Loucy (cell line): Measurements from ENCODE around the gene TPST2.

Experiments
- H2AFZ ChIP-seq: fragments of 200-600 bp; sonication (generic); 2 replicates; pipeline ENCODE4 v1.6.0; 2016; ENCODE audit warnings: antibody characterized with exemption, mild to moderate bottlenecking, low read length, moderate library complexity
- H3F3A ChIP-seq: fragments of 200-600 bp; 2 replicates; pipeline ENCODE4 v1.6.0; 2016; ENCODE audit warnings: antibody characterized with exemption, low read depth, mild to moderate bottlenecking
- H3K27me3 ChIP-seq: fragments of 200-600 bp; sonication (generic); 2 replicates; pipeline ENCODE4 v1.6.1; 2014; ENCODE audit warnings: low read length, mild to moderate bottlenecking; ENCODE audit not compliant: insufficient read depth, poor library complexity, severe bottlenecking
- H3K36me3 ChIP-seq: fragments of 200-600 bp; sonication (generic); 2 replicates; pipeline ENCODE4 v1.6.1; 2016; ENCODE audit warnings: low read length; ENCODE audit not compliant: insufficient read depth
- H3K4me1 ChIP-seq: fragments of 200-600 bp; sonication (generic); 2 replicates; pipeline ENCODE4 v1.5.1; 2014; ENCODE audit warnings: low read length, mild to moderate bottlenecking; ENCODE audit not compliant: insufficient read depth, poor library complexity, severe bottlenecking
- H3K4me2 ChIP-seq: fragments of 200-600 bp; sonication (generic); 2 replicates; pipeline ENCODE4 v1.6.0; 2014; ENCODE audit warnings: antibody characterized with exemption, low read length, low read depth, mild to moderate bottlenecking; ENCODE audit not compliant: poor library complexity, severe bottlenecking
- H3K4me3 ChIP-seq: fragments of 200-600 bp; sonication (generic); 2 replicates; pipeline ENCODE4 v1.5.1; 2014; ENCODE audit warnings: low read length, mild to moderate bottlenecking, mixed read lengths; ENCODE audit not compliant: poor library complexity, severe bottlenecking
- H3K79me2 ChIP-seq: fragments of 200-600 bp; sonication (generic); 2 replicates; pipeline ENCODE4 v1.6.1; 2014; ENCODE audit warnings: low read length; ENCODE audit not compliant: insufficient read depth
- H3K9ac ChIP-seq: fragments of 200-600 bp; sonication (generic); 2 replicates; pipeline ENCODE4 v1.6.0; 2014; ENCODE audit warnings: mild to moderate bottlenecking, low read depth, low read length, moderate library complexity; ENCODE audit not compliant: poor library complexity, severe bottlenecking
- H3K9me2 ChIP-seq: fragments of 200-600 bp; sonication (generic); replicated peaks from 2 replicates; pipeline ENCODE4 v1.6.1; 2016; ENCODE audit warnings: low read depth, low read length, mixed read lengths
- H3K9me3 ChIP-seq: fragments of 200-600 bp; sonication (generic); 2 replicates; pipeline ENCODE4 v1.6.1; 2014; ENCODE audit warnings: mild to moderate bottlenecking, antibody characterized with exemption, low read length, low read depth; ENCODE audit not compliant: insufficient read depth
- H4K20me1 ChIP-seq: fragments of 200-600 bp; sonication (generic); 2 replicates; pipeline ENCODE4 v1.6.0; 2014; ENCODE audit warnings: antibody characterized with exemption, low read length, mild to moderate bottlenecking; ENCODE audit not compliant: insufficient read depth, poor library complexity, severe bottlenecking
- CTCF ChIP-seq: fragments of 200-600 bp; sonication (generic); conservative IDR thresholded peaks from 2 replicates; pipeline ENCODE4 v1.5.1; 2014; ENCODE audit warnings: mild to moderate bottlenecking, antibody characterized with exemption, low read length
- EZH2phosphoT487 ChIP-seq: fragments of 200-600 bp; IDR thresholded peaks from 2 replicates; pipeline ENCODE4 v1.6.1; 2018; ENCODE audit warnings: antibody characterized with exemption, mild to moderate bottlenecking, moderate library complexity, borderline replicate concordance

Gene TPST2

DNA sequence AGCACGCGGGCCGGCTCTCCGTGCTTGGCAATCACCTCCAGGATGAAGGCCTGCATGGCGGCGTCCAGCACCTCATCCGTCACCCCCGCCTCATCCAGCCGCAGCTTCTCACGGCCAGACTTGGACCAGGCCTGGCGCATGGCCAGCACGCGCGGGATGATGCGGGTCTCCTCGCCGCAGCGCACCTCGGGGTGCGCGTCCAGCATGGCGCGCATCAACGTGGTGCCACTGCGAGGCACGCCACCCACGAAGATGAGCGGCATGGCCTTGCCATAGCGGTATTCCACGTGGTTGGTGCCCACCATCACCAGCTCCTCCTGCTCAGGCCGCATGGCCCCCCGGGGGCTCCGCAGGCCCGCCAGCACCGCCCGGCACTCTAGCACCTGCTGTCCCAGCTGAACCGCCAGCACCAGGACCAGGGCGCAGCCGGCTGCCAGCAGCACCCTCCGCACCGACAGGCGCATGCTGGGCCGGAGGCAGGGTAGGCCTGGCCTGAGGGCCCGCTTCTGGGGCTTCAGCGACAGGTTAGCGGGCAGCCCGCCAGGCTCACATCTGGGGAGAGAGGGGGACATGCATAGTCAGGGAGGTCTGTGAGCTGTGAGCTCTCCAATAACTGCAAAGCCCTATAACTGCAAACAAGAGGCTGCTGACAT, 48.6 kb downstream of the TPST2 start:
- Histone ChIP-seq H2AFZ (no peak overlapping the region), H3K9me2 (no peaks in the 10 kb centered on the region), H3K4me1 (peaks cover 19% of the 10 kb centered on the region), H3K36me3 (peaks cover 25% of the 10 kb centered on the region; the same call in 1 of the 2 replicates), H4K20me1 (no peaks in the 10 kb centered on the region), H3K27me3 (no peaks in the 10 kb centered on the region), H3K9ac (no peak overlapping the region), H3F3A (no peaks in the 10 kb centered on the region), H3K9me3 (no peaks in the 10 kb centered on the region), H3K79me2 (peaks cover 13% of the 10 kb centered on the region), H3K4me2 (no peak overlapping the region), H3K4me3 (no peak overlapping the region)
- TF ChIP-seq CTCF, result no peak
- TF ChIP-seq EZH2phosphoT487, result no peak

GRCh38 chr22:26540119-26540518, 49.8 kb downstream of the TPST2 start:
- Histone ChIP-seq H3F3A (no peaks in the 10 kb centered on the region), H2AFZ (no peak overlapping the region), H3K4me2 (no peak overlapping the region), H3K9me3 (no peaks in the 10 kb centered on the region), H3K4me3 (no peak overlapping the region), H3K9ac (no peak overlapping the region), H3K79me2 (peaks cover 6% of the 10 kb centered on the region; the same call in 1 of the 2 replicates), H3K36me3 (peaks cover 28% of the 10 kb centered on the region; the same call in 1 of the 2 replicates), H4K20me1 (no peaks in the 10 kb centered on the region), H3K27me3 (no peaks in the 10 kb centered on the region), H3K4me1 (peaks cover 19% of the 10 kb centered on the region), H3K9me2 (no peaks in the 10 kb centered on the region)
- TF ChIP-seq CTCF, result no peak
- TF ChIP-seq EZH2phosphoT487, result no peak

- Histone ChIP-seq H3K4me3 (no peak overlapping the region), H3K9me2 (no peaks in the 10 kb centered on the region), H3K9ac (no peak overlapping the region), H3K27me3 (no peaks in the 10 kb centered on the region), H2AFZ (no peak overlapping the region), H3F3A (no peaks in the 10 kb centered on the region), H3K4me2 (no peak overlapping the region), H4K20me1 (no peaks in the 10 kb centered on the region), H3K4me1 (no peaks in the 10 kb centered on the region), H3K79me2 (no peaks in the 10 kb centered on the region), H3K9me3 (no peaks in the 10 kb centered on the region), H3K36me3 (peaks cover 31% of the 10 kb centered on the region; the same call in 1 of the 2 replicates)
- TF ChIP-seq EZH2phosphoT487 (no peak), CTCF (no peak)
Observed at GRCh38 chr22:26536762-26537134, 53.2 kb downstream of the TPST2 start.
